Mesendoderm (in vitro differentiated cells): ENCODE results near the gene COX19.
"Not testable (repeated sequence)": the region's sequence is repeated elsewhere in the genome, so short reads cannot be mapped to it uniquely, and the experiment has no call there.

Experiments
- DNase-seq: peaks from one replicate; pipeline ENCODE4 v3.0.0; 2013
- H2AK5ac ChIP-seq: 2 replicates; pipeline ENCODE4 v1.6.1; 2013; ENCODE audit warnings: low read length, inconsistent platforms
- H2BK120ac ChIP-seq: 2 replicates; pipeline ENCODE4 v1.6.1; 2013; ENCODE audit warnings: low read depth, mild to moderate bottlenecking, low read length, moderate library complexity, mixed read lengths
- H2BK15ac ChIP-seq: replicated peaks from 2 replicates; pipeline ENCODE4 v1.6.1; 2013; ENCODE audit warnings: low read depth, mild to moderate bottlenecking, moderate library complexity
- H2BK5ac ChIP-seq: 2 replicates; pipeline ENCODE4 v1.6.1; 2013; ENCODE audit warnings: low read length, inconsistent platforms
- H3K18ac ChIP-seq: 2 replicates; pipeline ENCODE4 v1.6.1; 2013; ENCODE audit warnings: mild to moderate bottlenecking, low read length, mixed read lengths
- H3K23ac ChIP-seq: one replicate; pipeline ENCODE4 v1.6.1; 2013; ENCODE audit warnings: low read length
- H3K27ac ChIP-seq: 2 replicates; pipeline ENCODE4 v1.5.1; 2013; ENCODE audit warnings: low read depth, mild to moderate bottlenecking, inconsistent platforms, low read length, moderate library complexity
- H3K27me3 ChIP-seq: 2 replicates; pipeline ENCODE4 v1.6.1; 2013; ENCODE audit warnings: low read length, control low read depth, mild to moderate bottlenecking, inconsistent platforms; ENCODE audit not compliant: insufficient read depth, poor library complexity
- H3K36me3 ChIP-seq: 2 replicates; pipeline ENCODE4 v1.6.1; 2013; ENCODE audit warnings: low read length, inconsistent platforms; ENCODE audit not compliant: control insufficient read depth, insufficient read depth
- H3K4ac ChIP-seq: one replicate; pipeline ENCODE4 v1.6.1; 2013; ENCODE audit warnings: low read depth, mild to moderate bottlenecking, low read length, moderate library complexity
- H3K4me1 ChIP-seq: 2 replicates; pipeline ENCODE4 v1.6.1; 2013; ENCODE audit warnings: low read depth, low read length, inconsistent platforms; ENCODE audit not compliant: control insufficient read depth
- H3K4me2 ChIP-seq: 2 replicates; pipeline ENCODE4 v1.6.1; 2013; ENCODE audit warnings: low read length
- H3K4me3 ChIP-seq: 2 replicates; pipeline ENCODE4 v1.5.1; 2013; ENCODE audit warnings: mild to moderate bottlenecking, low read length
- H3K56ac ChIP-seq: one replicate; pipeline ENCODE4 v1.6.1; 2013; ENCODE audit warnings: low read length
- H3K79me1 ChIP-seq: 2 replicates; pipeline ENCODE4 v1.6.1; 2013; ENCODE audit warnings: low read length, inconsistent platforms
- H3K79me2 ChIP-seq: 2 replicates; pipeline ENCODE4 v1.6.1; 2013; ENCODE audit warnings: mild to moderate bottlenecking, low read length; ENCODE audit not compliant: control insufficient read depth, insufficient read depth
- H3K9ac ChIP-seq: 2 replicates; pipeline ENCODE4 v1.6.1; 2013; ENCODE audit warnings: low read length, inconsistent platforms
- H4K5ac ChIP-seq: one replicate; pipeline ENCODE4 v1.6.1; 2013; ENCODE audit warnings: low read length
- H4K8ac ChIP-seq: one replicate; pipeline ENCODE4 v1.6.1; 2013; ENCODE audit warnings: low read depth, mild to moderate bottlenecking, control low read depth, low read length, moderate library complexity
- WGBS: extraction: QIAGEN DNeasy Blood & Tissue Kit; methylation state at CpG from one replicate; pipeline ENCODE4 v1.1.7; 2013; ENCODE audit warnings: low lambda C conversion rate, missing lambda C conversion rate; ENCODE audit not compliant: insufficient coverage; ENCODE audit errors: extremely low coverage; 5-methylcytosine and 5-hydroxymethylcytosine counted together

The COX19 gene

GRCh38 chr7:1008733-1009363 is 33.5 kb upstream of the COX19 start:
- no peak overlapping the region for H3K4me3 ChIP-seq
- DNase-seq = no peak

GRCh38 chr7:1007901-1008300 is 32.6 kb upstream of the COX19 start:
- WGBS = no CpG with 5 or more reads among the region's 15 CpGs
- Histone ChIP-seq H2AK5ac (no peak overlapping the region), H3K18ac (no peak overlapping the region), H3K36me3 (no peaks in the 10 kb centered on the region), H2BK120ac (no peak overlapping the region), H3K27me3 (no peaks in the 10 kb centered on the region), H3K79me1 (peaks cover 2% of the 10 kb centered on the region), H3K4ac (no peak overlapping the region), H2BK15ac (no peak overlapping the region), H3K4me1 (no peaks in the 10 kb centered on the region), H3K9ac (no peak overlapping the region), H4K8ac (no peak overlapping the region), H3K27ac (no peak overlapping the region), H4K5ac (no peak overlapping the region), H3K79me2 (no peaks in the 10 kb centered on the region), H3K23ac (no peak overlapping the region), H3K4me3 (no peak overlapping the region), H2BK5ac (no peak overlapping the region), H3K4me2 (no peak overlapping the region), H3K56ac (no peak overlapping the region)
- no peak for DNase-seq

More at GRCh38 chr7:1008733-1009363, 33.5 kb upstream of the COX19 start:
- H3K4me2 ChIP-seq = no peak overlapping the region
- H3K36me3 ChIP-seq = no peaks in the 10 kb centered on the region
- H3K4me1 ChIP-seq = no peaks in the 10 kb centered on the region
- no peak overlapping the region for H4K5ac ChIP-seq
- no CpG with 5 or more reads among the region's 37 CpGs for WGBS
- no peaks in the 10 kb centered on the region for H3K27me3 ChIP-seq
- H3K18ac ChIP-seq = no peak overlapping the region
- no peak overlapping the region for H2BK15ac ChIP-seq
- H3K9ac ChIP-seq = no peak overlapping the region
- no peak overlapping the region for H3K23ac ChIP-seq
- H2BK120ac ChIP-seq = no peak overlapping the region
- H3K4ac ChIP-seq = no peak overlapping the region
- no peak overlapping the region for H3K27ac ChIP-seq
- no peak overlapping the region for H2AK5ac ChIP-seq
- H2BK5ac ChIP-seq = no peak overlapping the region
- H3K79me2 ChIP-seq = no peaks in the 10 kb centered on the region
- H4K8ac ChIP-seq = no peak overlapping the region
- H3K79me1 ChIP-seq = peaks cover 2% of the 10 kb centered on the region
- H3K56ac ChIP-seq = no peak overlapping the region

- Histone ChIP-seq H3K4ac (no peak overlapping the region), H3K23ac (no peak overlapping the region), H3K4me1 (no peaks in the 10 kb centered on the region), H3K27ac (no peak overlapping the region), H3K9ac (no peak overlapping the region), H3K18ac (no peak overlapping the region), H3K4me2 (no peak overlapping the region), H3K56ac (no peak overlapping the region), H4K5ac (no peak overlapping the region), H2BK5ac (no peak overlapping the region), H2BK15ac (no peak overlapping the region), H2BK120ac (no peak overlapping the region), H3K79me1 (peaks cover 2% of the 10 kb centered on the region), H3K27me3 (no peaks in the 10 kb centered on the region), H2AK5ac (no peak overlapping the region), H3K79me2 (no peaks in the 10 kb centered on the region), H4K8ac (no peak overlapping the region), H3K36me3 (no peaks in the 10 kb centered on the region), H3K4me3 (no peak overlapping the region)
- DNase-seq = no peak
- WGBS = no CpG with 5 or more reads among the region's 21 CpGs
Measured at GRCh38 chr7:1005303-1005702, 30.0 kb upstream of the COX19 start.

GRCh38 chr7:1004018-1004852 is 28.9 kb upstream of the COX19 start:
- Histone ChIP-seq H2AK5ac (no peak overlapping the region), H2BK5ac (no peak overlapping the region), H3K27me3 (no peaks in the 10 kb centered on the region), H3K27ac (no peak overlapping the region), H3K36me3 (no peaks in the 10 kb centered on the region), H3K4me1 (no peaks in the 10 kb centered on the region), H3K4me2 (no peak overlapping the region), H3K23ac (no peak overlapping the region), H3K4ac (no peak overlapping the region), H3K79me1 (peaks cover 2% of the 10 kb centered on the region), H3K56ac (no peak overlapping the region), H4K5ac (no peak overlapping the region), H2BK15ac (no peak overlapping the region), H2BK120ac (no peak overlapping the region), H3K79me2 (no peaks in the 10 kb centered on the region), H4K8ac (no peak overlapping the region), H3K9ac (no peak overlapping the region), H3K4me3 (no peak overlapping the region), H3K18ac (no peak overlapping the region)
- DNase-seq = no peak
- WGBS = no CpG with 5 or more reads among the region's 32 CpGs

GRCh38 chr7:1002445-1002844 is 27.1 kb upstream of the COX19 start:
- H3K18ac ChIP-seq, H2BK5ac ChIP-seq, H3K79me2 ChIP-seq, H3K36me3 ChIP-seq, H2BK15ac ChIP-seq, H4K5ac ChIP-seq, H2BK120ac ChIP-seq, H3K56ac ChIP-seq, H3K4me1 ChIP-seq, H3K9ac ChIP-seq, H4K8ac ChIP-seq, H3K4me3 ChIP-seq, H3K27ac ChIP-seq, H2AK5ac ChIP-seq, DNase-seq, H3K79me1 ChIP-seq, H3K23ac ChIP-seq, H3K27me3 ChIP-seq, H3K4ac ChIP-seq, H3K4me2 ChIP-seq: not testable (repeated sequence)
- no CpG with 5 or more reads among the region's 7 CpGs for WGBS
